Transverse colon (tissue), 4 donors: Measurements from ENCODE around the gene XXYLT1. TPM values are rescaled to one million over a fixed set of nuclear protein-coding genes. Genes with fewer than 3 reads are reported as not detected.
"Not testable (repeated sequence)": the region's sequence is repeated elsewhere in the genome, so short reads cannot be mapped to it uniquely, and the experiment has no call there.

Experiments used
- DNase-seq: peaks from one replicate; pipeline ENCODE4 v3.0.0-alpha.2; 2019
- H3K27ac ChIP-seq, 4 donors: fragments of 200-600 bp; sonication (generic); 2 replicates each; pipeline ENCODE4 v1.5.1; 2016 to 2018; ENCODE audit warnings: inconsistent platforms in 4 of 4
- H3K27me3 ChIP-seq: fragments of 200-600 bp; sonication (generic); 2 replicates; pipeline ENCODE4 v1.5.1; 2017; ENCODE audit warnings: inconsistent platforms
- H3K36me3 ChIP-seq, 4 donors: fragments of 200-600 bp; sonication (generic); 2 replicates each; pipeline ENCODE4 v1.5.1; 2017 to 2019; ENCODE audit warnings: inconsistent platforms in 4 of 4
- H3K4me1 ChIP-seq, 4 donors: fragments of 200-600 bp; sonication (generic); 2 replicates each; pipeline ENCODE4 v1.5.1; 2017 to 2020; ENCODE audit warnings: inconsistent platforms in 4 of 4
- H3K4me3 ChIP-seq, 4 donors: fragments of 200-600 bp; sonication (generic); 1 replicate in 1 of 4; 2 replicates in 3 of 4; pipeline versions ENCODE4 v1.5.1 to v1.6.1; 2017 to 2019; ENCODE audit warnings: inconsistent platforms in 4 of 4
- H3K9me3 ChIP-seq, 2 donors: fragments of 200-600 bp; sonication (generic); 2 replicates each; pipeline ENCODE4 v1.5.1; 2017 to 2019; ENCODE audit warnings: inconsistent platforms in 2 of 2
- CTCF ChIP-seq, 5 experiments: fragments of 200-600 bp in 3 of 5; fragments of 450-650 bp in 2 of 5; sonication (generic) in 3 of 5; IDR thresholded peaks; 1 replicate in 2 of 5; 2 replicates in 3 of 5; pipeline ENCODE4 v1.5.1; 2016 to 2017; ENCODE audit warnings: antibody characterized with exemption in 5 of 5, inconsistent platforms in 3 of 5, mild to moderate bottlenecking in 2 of 5, moderate library complexity in 1 of 5
- EP300 ChIP-seq: sonication (generic); formaldehyde crosslinking; IDR thresholded peaks from one replicate; pipeline ENCODE4 v1.6.1; 2017; ENCODE audit warnings: antibody characterized with exemption, low read depth
- POLR2A ChIP-seq: fragments of 450-650 bp; IDR thresholded peaks from one replicate; pipeline ENCODE4 v1.6.1; 2016; ENCODE audit warnings: antibody characterized with exemption, mild to moderate bottlenecking, moderate library complexity
- POLR2AphosphoS5 ChIP-seq, 3 donors: sonication (generic); formaldehyde crosslinking; IDR thresholded peaks; one replicate each; pipeline ENCODE4 v1.6.1; 2016; ENCODE audit warnings: antibody characterized with exemption in 3 of 3
- WGBS, 2 donors: methylation state at CpG; one replicate each; pipeline ENCODE4 v1.1.5; 2018; ENCODE audit warnings: low coverage in 1 of 2; 5-methylcytosine and 5-hydroxymethylcytosine counted together
- in situ Hi-C, 4 donors: fragments of 200-750 bp; cut with MboI; loops; one replicate each; pipeline versions ENCODE4 v1.15.0 to v1.15.1; 2017; ENCODE audit warnings: low sequenced_read_pairs in 3 of 4, low pct_ligation_motif_present in 1 of 4, low pct_unique_long_range_greater_than_20kb in 1 of 4
- intact Hi-C: fragments of 100-400 bp; cut with DNase I; formaldehyde crosslinking; loops from one replicate; pipeline ENCODE4 v1.15.1; 2023; ENCODE audit warnings: low total_unique reads
- total RNA-seq, 4 donors: library from RNA; depleted of rRNA; stranded (reverse); fragments of >200 nt; gene quantifications; one replicate each; pipeline ENCODE4 v1.1.0, GENCODE V29; 2016

The XXYLT1 gene
- total RNA-seq, 4 donors from 2014 or later = 3.0 to 10.0 (median 5.9) TPM

GRCh38 chr3:195094191-195094921, 176.6 kb downstream of the XXYLT1 start:
- Histone ChIP-seq H3K27me3 (no peaks in the 10 kb centered on the region), H3K4me3 (no peak overlapping the region), H3K4me1 (no peaks in the 10 kb centered on the region), H3K36me3 (no peaks in the 10 kb centered on the region), H3K27ac (no peak overlapping the region), H3K9me3 (no peaks in the 10 kb centered on the region)
- intact Hi-C loops (no loop called here), in situ Hi-C loops (no loop called here)
- TF ChIP-seq EP300 (no peak), POLR2AphosphoS5 (IDR thresholded peaks at IDR 0.05) (no peak), POLR2A (no peak), CTCF (IDR thresholded peaks at IDR 0.05) (no peak)
- WGBS, 2 donors = 75 to 100% methylated on average over 3 to 32 of the region's 32 CpGs
- peak; percentile 53 for DNase-seq

- Histone ChIP-seq H3K36me3 (no peaks in the 10 kb centered on the region), H3K9me3 (no peaks in the 10 kb centered on the region), H3K27ac (no peak overlapping the region), H3K27me3 (no peaks in the 10 kb centered on the region), H3K4me1 (no peaks in the 10 kb centered on the region), H3K4me3 (no peak overlapping the region)
- no peak for TF ChIP-seq EP300
- no peak for TF ChIP-seq POLR2A
- 82% methylated on average over 9 of the region's 9 CpGs; no CpG with 5 or more reads in 1 of the 2 donors for WGBS, 2 donors
- DNase-seq = no peak
- in situ Hi-C loops (no loop called here), intact Hi-C loops (no loop called here)
Observed at GRCh38 chr3:195093731-195094130, 177.2 kb downstream of the XXYLT1 start.

GRCh38 chr3:195087840-195088601, 182.9 kb downstream of the XXYLT1 start:
- in situ Hi-C loops, H3K27me3 ChIP-seq, H3K27ac ChIP-seq, intact Hi-C loops, H3K4me1 ChIP-seq, DNase-seq, H3K36me3 ChIP-seq, H3K9me3 ChIP-seq: not testable (repeated sequence)
- H3K4me3 ChIP-seq = peak overlapping the region in 1 of 4 donors; percentile 46
- WGBS, 2 donors = 44% methylated on average over 15 of the region's 25 CpGs; no CpG with 5 or more reads in 1 of the 2 donors

- peak overlapping the region in 1 of 4 donors; percentile 46 for H3K4me3 ChIP-seq
- H3K4me1 ChIP-seq = no peaks in the 10 kb centered on the region
- H3K36me3 ChIP-seq = no peaks in the 10 kb centered on the region
- 44 to 73% methylated on average over 3 to 7 of the region's 7 CpGs for WGBS, 2 donors
- in situ Hi-C loops = no loop called here
- DNase-seq = no peak
- intact Hi-C loops = no loop called here
- no peak overlapping the region for H3K27ac ChIP-seq
- no peaks in the 10 kb centered on the region for H3K9me3 ChIP-seq
- no peaks in the 10 kb centered on the region for H3K27me3 ChIP-seq
- TF ChIP-seq POLR2A = no peak
- TF ChIP-seq POLR2AphosphoS5 (IDR thresholded peaks at IDR 0.05) = no peak
- TF ChIP-seq EP300 = no peak
- TF ChIP-seq CTCF (IDR thresholded peaks at IDR 0.05) = no peak
Observed at GRCh38 chr3:195087328-195087727, 183.6 kb downstream of the XXYLT1 start.

GRCh38 chr3:195086885-195087284, 184.1 kb downstream of the XXYLT1 start:
- in situ Hi-C loops (no loop called here), intact Hi-C loops (no loop called here)
- no peaks in the 10 kb centered on the region for H3K9me3 ChIP-seq
- no peak for DNase-seq
- TF ChIP-seq EP300 (no peak), CTCF (IDR thresholded peaks at IDR 0.05) (no peak), POLR2AphosphoS5 (IDR thresholded peaks at IDR 0.05) (no peak), POLR2A (no peak)
- no peaks in the 10 kb centered on the region for H3K4me1 ChIP-seq
- H3K27me3 ChIP-seq = no peaks in the 10 kb centered on the region
- H3K36me3 ChIP-seq = no peaks in the 10 kb centered on the region
- 92 to 100% methylated on average over 1 to 13 of the region's 13 CpGs for WGBS, 2 donors
- H3K27ac ChIP-seq = no peak overlapping the region
- no peak overlapping the region for H3K4me3 ChIP-seq
